Parathyroid adenoma (tissue), 2 donors: ENCODE measurements around the gene C13orf46.

Experiments
- H2AFZ ChIP-seq: fragments of 300-600 bp; sonication (generic); one replicate; pipeline ENCODE4 v1.7.0; 2017; ENCODE audit warnings: antibody characterized with exemption, mild to moderate bottlenecking
- H3K27ac ChIP-seq: fragments of 300-600 bp; sonication (generic); one replicate; pipeline ENCODE4 v1.7.0; 2017
- H3K27me3 ChIP-seq: fragments of 300-600 bp; sonication (generic); one replicate; pipeline ENCODE4 v1.7.0; 2017; ENCODE audit warnings: low read length; ENCODE audit not compliant: control insufficient read depth, insufficient read depth
- H3K36me3 ChIP-seq: fragments of 300-600 bp; sonication (generic); one replicate; pipeline ENCODE4 v1.7.0; 2017; ENCODE audit warnings: low read length; ENCODE audit not compliant: control insufficient read depth, insufficient read depth
- H3K4me1 ChIP-seq: fragments of 300-600 bp; sonication (generic); one replicate; pipeline ENCODE4 v1.7.0; 2017; ENCODE audit warnings: control low read depth
- H3K4me2 ChIP-seq: fragments of 300-600 bp; sonication (generic); one replicate; pipeline ENCODE4 v1.7.0; 2017; ENCODE audit warnings: low read length
- H3K4me3 ChIP-seq: fragments of 300-600 bp; sonication (generic); one replicate; pipeline ENCODE4 v1.7.0; 2017; ENCODE audit warnings: low read depth, low read length
- H3K79me2 ChIP-seq: fragments of 300-600 bp; sonication (generic); one replicate; pipeline ENCODE4 v1.7.0; 2017; ENCODE audit warnings: control low read depth
- H3K9ac ChIP-seq: fragments of 300-600 bp; sonication (generic); one replicate; pipeline ENCODE4 v1.7.0; 2017; ENCODE audit warnings: mild to moderate bottlenecking
- H3K9me3 ChIP-seq: fragments of 300-600 bp; sonication (generic); one replicate; pipeline ENCODE4 v1.7.0; 2017; ENCODE audit warnings: low read length; ENCODE audit not compliant: control insufficient read depth
- TF ChIP-seq, protein P1 (sequence below): fragments of 300-600 bp; sonication (generic); IDR thresholded peaks from one replicate; pipeline ENCODE4 v1.7.0; 2017; ENCODE audit warnings: antibody characterized with exemption, mild to moderate bottlenecking
- donor health status: primary hyperparathyroidism.

Gene C13orf46

DNA sequence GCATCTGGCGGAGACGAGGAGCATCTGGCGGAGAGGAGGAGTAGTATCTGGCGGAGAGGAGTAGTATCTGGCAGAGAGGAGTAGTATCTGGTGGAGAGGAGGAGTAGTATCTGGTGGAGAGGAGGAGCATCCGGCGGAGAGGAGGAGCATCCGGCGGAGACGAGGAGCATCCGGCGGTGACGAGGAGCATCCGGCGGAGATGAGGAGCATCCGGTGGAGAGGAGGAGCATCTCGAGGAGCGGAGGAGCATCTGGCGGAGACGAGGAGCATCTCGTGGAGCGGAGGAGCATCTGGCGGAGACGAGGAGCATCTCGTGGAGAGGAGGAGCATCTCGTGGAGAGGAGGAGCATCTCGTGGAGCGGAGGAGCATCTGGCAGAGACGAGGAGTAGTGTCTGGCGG lies 18.6 kb downstream of the C13orf46 start:
- H3K27ac ChIP-seq: no peak overlapping the region
- H3K9me3 ChIP-seq: no peaks in the 10 kb centered on the region
- TF ChIP-seq, protein P1, sequence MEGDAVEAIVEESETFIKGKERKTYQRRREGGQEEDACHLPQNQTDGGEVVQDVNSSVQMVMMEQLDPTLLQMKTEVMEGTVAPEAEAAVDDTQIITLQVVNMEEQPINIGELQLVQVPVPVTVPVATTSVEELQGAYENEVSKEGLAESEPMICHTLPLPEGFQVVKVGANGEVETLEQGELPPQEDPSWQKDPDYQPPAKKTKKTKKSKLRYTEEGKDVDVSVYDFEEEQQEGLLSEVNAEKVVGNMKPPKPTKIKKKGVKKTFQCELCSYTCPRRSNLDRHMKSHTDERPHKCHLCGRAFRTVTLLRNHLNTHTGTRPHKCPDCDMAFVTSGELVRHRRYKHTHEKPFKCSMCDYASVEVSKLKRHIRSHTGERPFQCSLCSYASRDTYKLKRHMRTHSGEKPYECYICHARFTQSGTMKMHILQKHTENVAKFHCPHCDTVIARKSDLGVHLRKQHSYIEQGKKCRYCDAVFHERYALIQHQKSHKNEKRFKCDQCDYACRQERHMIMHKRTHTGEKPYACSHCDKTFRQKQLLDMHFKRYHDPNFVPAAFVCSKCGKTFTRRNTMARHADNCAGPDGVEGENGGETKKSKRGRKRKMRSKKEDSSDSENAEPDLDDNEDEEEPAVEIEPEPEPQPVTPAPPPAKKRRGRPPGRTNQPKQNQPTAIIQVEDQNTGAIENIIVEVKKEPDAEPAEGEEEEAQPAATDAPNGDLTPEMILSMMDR: no peak
- H3K9ac ChIP-seq: no peak overlapping the region
- no peak overlapping the region for H3K4me2 ChIP-seq
- no peak overlapping the region for H2AFZ ChIP-seq
- H3K36me3 ChIP-seq: no peaks in the 10 kb centered on the region
- H3K4me1 ChIP-seq: no peaks in the 10 kb centered on the region
- H3K79me2 ChIP-seq: no peaks in the 10 kb centered on the region
- no peaks in the 10 kb centered on the region for H3K27me3 ChIP-seq
- H3K4me3 ChIP-seq: no peak overlapping the region

GRCh38 chr13:113954046-113954835 lies 19.6 kb downstream of the C13orf46 start:
- Histone ChIP-seq H3K4me1 (no peaks in the 10 kb centered on the region), H3K36me3 (no peaks in the 10 kb centered on the region), H3K9ac (no peak overlapping the region), H3K27ac (no peak overlapping the region), H3K27me3 (no peaks in the 10 kb centered on the region), H3K9me3 (no peaks in the 10 kb centered on the region), H3K4me2 (no peak overlapping the region), H3K79me2 (no peaks in the 10 kb centered on the region), H2AFZ (no peak overlapping the region), H3K4me3 (no peak overlapping the region)
- TF ChIP-seq, protein P1: no peak

DNA sequence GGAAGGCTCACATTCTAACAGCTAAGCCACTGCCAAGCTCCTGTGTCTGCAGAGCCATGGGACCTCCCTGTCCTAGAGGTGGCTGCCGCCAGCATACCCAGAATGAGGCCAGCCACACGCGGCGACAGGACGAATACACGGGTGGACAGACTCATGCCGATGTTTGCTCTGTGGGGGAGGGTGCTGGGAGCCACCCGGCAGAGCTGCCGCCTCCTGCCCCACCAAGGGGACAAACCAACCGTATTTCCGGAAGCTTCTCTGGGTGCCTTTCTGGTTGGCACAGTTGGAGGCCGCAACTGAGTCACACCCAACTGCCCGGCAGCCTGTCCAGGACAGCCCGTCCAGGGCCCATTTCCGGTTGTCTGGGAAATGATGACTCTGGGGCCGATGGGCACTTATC lies 20.3 kb downstream of the C13orf46 start:
- Histone ChIP-seq H3K9me3 (no peaks in the 10 kb centered on the region), H3K4me1 (no peaks in the 10 kb centered on the region), H3K27ac (no peak overlapping the region), H3K36me3 (no peaks in the 10 kb centered on the region), H3K4me2 (no peak overlapping the region), H3K79me2 (no peaks in the 10 kb centered on the region), H3K4me3 (no peak overlapping the region), H3K27me3 (no peaks in the 10 kb centered on the region), H3K9ac (no peak overlapping the region), H2AFZ (no peak overlapping the region)
- TF ChIP-seq, protein P1: no peak

- H2AFZ ChIP-seq: no peak overlapping the region
- H3K4me2 ChIP-seq: no peak overlapping the region
- no peaks in the 10 kb centered on the region for H3K36me3 ChIP-seq
- no peaks in the 10 kb centered on the region for H3K4me1 ChIP-seq
- H3K9me3 ChIP-seq: no peaks in the 10 kb centered on the region
- no peaks in the 10 kb centered on the region for H3K27me3 ChIP-seq
- no peak overlapping the region for H3K9ac ChIP-seq
- TF ChIP-seq, protein P1: no peak
- H3K27ac ChIP-seq: no peak overlapping the region
- no peak overlapping the region for H3K4me3 ChIP-seq
- H3K79me2 ChIP-seq: no peaks in the 10 kb centered on the region
Observed at GRCh38 chr13:113952983-113953520, 20.8 kb downstream of the C13orf46 start.
